HepG2 (cell line): ENCODE data around the gene ANTKMT. TPM values are rescaled to one million over a fixed set of nuclear protein-coding genes. Genes with fewer than 3 reads are reported as not detected.

Experiments
- ATF7-NPFF ChIP-seq: sonication (generic); formaldehyde crosslinking; IDR thresholded peaks from 2 replicates; pipeline ENCODE4 v1.8.1; 2023; ENCODE audit warnings: mild to moderate bottlenecking, low read depth, missing genetic modification reagents, moderate library complexity
- CERS6 ChIP-seq: sonication (generic); formaldehyde crosslinking; IDR thresholded peaks from 2 replicates; pipeline ENCODE4 v1.5.0; 2020; ENCODE audit warnings: missing genetic modification reagents
- CTCF ChIP-seq: sonication (generic); formaldehyde crosslinking; IDR thresholded peaks from 2 replicates; pipeline ENCODE4 v1.5.0; 2020; ENCODE audit warnings: mild to moderate bottlenecking, missing genetic modification reagents, moderate library complexity
- DDIT3 ChIP-seq: sonication (generic); formaldehyde crosslinking; IDR thresholded peaks from 2 replicates; pipeline ENCODE4 v1.4.0; 2020; ENCODE audit warnings: mild to moderate bottlenecking, missing genetic modification reagents
- ETV5 ChIP-seq: IDR thresholded peaks from 2 replicates; pipeline ENCODE4 v1.6.1; 2018; ENCODE audit warnings: missing biosample characterization, missing genetic modification reagents, inconsistent platforms, borderline replicate concordance
- FOXK1 ChIP-seq: sonication (generic); formaldehyde crosslinking; IDR thresholded peaks from 2 replicates; pipeline ENCODE4 v1.4.0; 2020; ENCODE audit warnings: low read depth, missing genetic modification reagents, borderline replicate concordance
- GLMP ChIP-seq: sonication (generic); formaldehyde crosslinking; IDR thresholded peaks from 2 replicates; pipeline ENCODE4 v1.9.0; 2021; ENCODE audit warnings: missing genetic modification reagents, mild to moderate bottlenecking, borderline replicate concordance
- PBX2 ChIP-seq: IDR thresholded peaks from 2 replicates; pipeline ENCODE4 v1.6.1; 2016; ENCODE audit warnings: control low read depth
- PRPF4 ChIP-seq: fragments of 200-400 bp; formaldehyde crosslinking; IDR thresholded peaks from 2 replicates; pipeline ENCODE4 v1.6.1; 2016; ENCODE audit warnings: low read length, low read depth; ENCODE audit not compliant: poor library complexity, severe bottlenecking
- ZNF326 ChIP-seq: sonication (generic); formaldehyde crosslinking; IDR thresholded peaks from 2 replicates; pipeline ENCODE4 v1.4.0; 2020; ENCODE audit warnings: missing genetic modification reagents, borderline replicate concordance
- ZNF687 ChIP-seq: sonication (generic); formaldehyde crosslinking; IDR thresholded peaks from 2 replicates; pipeline ENCODE4 v1.5.1; 2020; ENCODE audit warnings: mild to moderate bottlenecking, missing genetic modification reagents, moderate library complexity
- ZSCAN22 ChIP-seq: sonication (generic); formaldehyde crosslinking; IDR thresholded peaks from 2 replicates; pipeline ENCODE4 v1.4.0; 2020; ENCODE audit warnings: mild to moderate bottlenecking, missing genetic modification reagents
- ZSCAN9 ChIP-seq: IDR thresholded peaks from 2 replicates; pipeline ENCODE4 v1.6.1; 2016; ENCODE audit warnings: borderline replicate concordance
- polyA plus RNA-seq, 8 experiments: library from polyadenylated mRNA; depleted of rRNA in 3 of 8; stranded (reverse) in 7 of 8; unstranded in 1 of 8; fragments of >200 nt; fragmentation: Illumina TruSeq in 4 of 8; extraction: Trizol in 4 of 8; gene quantifications; 2 replicates each; pipeline versions ENCODE4 v1.2.1 to v1.2.3, GENCODE V29; 2011 to 2016; ENCODE audit warnings: low read depth in 4 of 8, missing spikeins in 1 of 8, mixed read lengths in 1 of 8; ENCODE audit not compliant: insufficient read depth in 1 of 8
- total RNA-seq, 5 experiments: library from RNA; depleted of rRNA; stranded (reverse); fragments of >200 nt; fragmentation: Illumina TruSeq; extraction: Trizol; gene quantifications; 2 replicates each; pipeline ENCODE4 v1.2.3, GENCODE V29; 2016; ENCODE audit warnings: low read depth in 1 of 5

The ANTKMT gene
- total and polyA plus RNA-seq, 2 of the 13 experiments (the other 11 are each of a cell fraction or from before 2014, with no cell fraction given): 7.5 to 47.8 TPM

GRCh38 chr16:680967-681745 is 39.8 kb upstream of the ANTKMT start (continued):
- TF ChIP-seq ZSCAN9 (CRISPR knock-in tag) (no peak), DDIT3 (CRISPR knock-in tag) (no peak), ETV5 (CRISPR knock-in tag) (no peak), GLMP (no peak), CERS6 (CRISPR knock-in tag) (no peak), PRPF4 (no peak), ZNF326 (CRISPR knock-in tag) (no peak), PBX2 (CRISPR knock-in tag) (no peak), ZSCAN22 (no peak), CTCF (CRISPR knock-in tag) (peak; percentile 76), FOXK1 (CRISPR knock-in tag) (no peak), ZNF687 (CRISPR knock-in tag) (peak; percentile 73), ATF7-NPFF (CRISPR knock-in tag) (no peak)
